ENCODE measurements around the gene EPAS1. TPM values are rescaled to one million over a fixed set of nuclear protein-coding genes. Genes with fewer than 3 reads are reported as not detected.
A peak's percentile ranks its signal among the peaks of the same experiment; 100 is the strongest.

The EPAS1 gene
- total RNA-seq, 3 donors from 2014 or later = 92.5 to 274 (median 229) TPM

GRCh38 chr2:46305187-46305586 lies 8.0 kb downstream of the EPAS1 start:
- Histone ChIP-seq H3K27ac (peak overlapping the region; percentile 54 to 60), H3K9me3 (no peaks in the 10 kb centered on the region), H3K36me3 (no peaks in the 10 kb centered on the region), H3K4me1 (peaks cover 0 to 9% of the 10 kb centered on the region in 2 donors), H3K4me3 (no peak overlapping the region), H3K27me3 (no peaks in the 10 kb centered on the region)
- TF ChIP-seq POLR2A (IDR thresholded peaks at IDR 0.05) (no peak), POLR2AphosphoS5 (IDR thresholded peaks at IDR 0.05) (no peak), CTCF (IDR thresholded peaks at IDR 0.05) (no peak)
- no peak for DNase-seq (ENCODE audit: low spot score in 2 of 2)
- intact Hi-C loops (cut with DNase I; ENCODE audit: low total_unique reads) = no loop called here

- Histone ChIP-seq H3K27me3 (no peaks in the 10 kb centered on the region), H3K36me3 (no peaks in the 10 kb centered on the region), H3K4me1 (peaks cover 0 to 9% of the 10 kb centered on the region in 2 donors), H3K27ac (peak overlapping the region; percentile 54 to 60), H3K9me3 (no peaks in the 10 kb centered on the region), H3K4me3 (no peak overlapping the region)
- intact Hi-C loops (cut with DNase I; ENCODE audit: low total_unique reads) = no loop called here
- no peak for DNase-seq (ENCODE audit: low spot score in 2 of 2)
- TF ChIP-seq POLR2AphosphoS5 (IDR thresholded peaks at IDR 0.05) (no peak), POLR2A (IDR thresholded peaks at IDR 0.05) (no peak), CTCF (IDR thresholded peaks at IDR 0.05) (no peak)
Observed at GRCh38 chr2:46305767-46306166, 8.6 kb downstream of the EPAS1 start.

GRCh38 chr2:46306330-46306751 lies 9.1 kb downstream of the EPAS1 start:
- no peak overlapping the region for H3K4me3 ChIP-seq
- H3K36me3 ChIP-seq = no peaks in the 10 kb centered on the region
- intact Hi-C loops (cut with DNase I; ENCODE audit: low total_unique reads) = no loop called here
- DNase-seq (ENCODE audit: low spot score in 2 of 2) = no peak
- H3K9me3 ChIP-seq = no peaks in the 10 kb centered on the region
- TF ChIP-seq POLR2AphosphoS5 (IDR thresholded peaks at IDR 0.05) (no peak), CTCF (IDR thresholded peaks at IDR 0.05) (no peak), POLR2A (IDR thresholded peaks at IDR 0.05) (no peak)
- peak overlapping the region; percentile 54 to 60 for H3K27ac ChIP-seq
- peaks cover 0 to 9% of the 10 kb centered on the region in 2 donors for H3K4me1 ChIP-seq
- H3K27me3 ChIP-seq = no peaks in the 10 kb centered on the region

- no peak for TF ChIP-seq POLR2A (IDR thresholded peaks at IDR 0.05)
- no peak for TF ChIP-seq POLR2AphosphoS5 (IDR thresholded peaks at IDR 0.05)
- no peak for TF ChIP-seq CTCF (IDR thresholded peaks at IDR 0.05)
- intact Hi-C loops (cut with DNase I; ENCODE audit: low total_unique reads) = no loop called here
- DNase-seq (ENCODE audit: low spot score in 2 of 2) = no peak
- H3K27ac ChIP-seq = peak overlapping the region; percentile 54 to 60
- peaks cover 0 to 9% of the 10 kb centered on the region in 2 donors for H3K4me1 ChIP-seq
- H3K9me3 ChIP-seq = no peaks in the 10 kb centered on the region
- no peaks in the 10 kb centered on the region for H3K36me3 ChIP-seq
- H3K27me3 ChIP-seq = no peaks in the 10 kb centered on the region
- H3K4me3 ChIP-seq = peak overlapping the region in 1 of 3 donors; percentile 24
Observed at GRCh38 chr2:46306988-46307655, 9.9 kb downstream of the EPAS1 start.

- no peak for DNase-seq (ENCODE audit: low spot score in 2 of 2)
- H3K27ac ChIP-seq = peak overlapping the region; percentile 54 to 60
- no peaks in the 10 kb centered on the region for H3K9me3 ChIP-seq
- TF ChIP-seq POLR2A (IDR thresholded peaks at IDR 0.05) (no peak), POLR2AphosphoS5 (IDR thresholded peaks at IDR 0.05) (no peak), CTCF (IDR thresholded peaks at IDR 0.05) (no peak)
- H3K36me3 ChIP-seq = no peaks in the 10 kb centered on the region
- no peak overlapping the region for H3K4me3 ChIP-seq
- intact Hi-C loops (cut with DNase I; ENCODE audit: low total_unique reads) = no loop called here
- H3K4me1 ChIP-seq = peaks cover 0 to 9% of the 10 kb centered on the region in 2 donors
- H3K27me3 ChIP-seq = no peaks in the 10 kb centered on the region
Observed at GRCh38 chr2:46308081-46308480, 10.9 kb downstream of the EPAS1 start.

Data from breast epithelium (tissue), 4 donors.